NK-92 treated with Interleukin-12 subunit alpha and Interleukin-12 subunit beta, amount 100 ng/mL, for 24 hours (cell line): ENCODE measurements around the gene ITGB4.

Experiments
- DNase-seq: peaks from one replicate; lab custom pipeline; 2025; lab: John Stamatoyannopoulos, UW

The ITGB4 gene

DNA sequence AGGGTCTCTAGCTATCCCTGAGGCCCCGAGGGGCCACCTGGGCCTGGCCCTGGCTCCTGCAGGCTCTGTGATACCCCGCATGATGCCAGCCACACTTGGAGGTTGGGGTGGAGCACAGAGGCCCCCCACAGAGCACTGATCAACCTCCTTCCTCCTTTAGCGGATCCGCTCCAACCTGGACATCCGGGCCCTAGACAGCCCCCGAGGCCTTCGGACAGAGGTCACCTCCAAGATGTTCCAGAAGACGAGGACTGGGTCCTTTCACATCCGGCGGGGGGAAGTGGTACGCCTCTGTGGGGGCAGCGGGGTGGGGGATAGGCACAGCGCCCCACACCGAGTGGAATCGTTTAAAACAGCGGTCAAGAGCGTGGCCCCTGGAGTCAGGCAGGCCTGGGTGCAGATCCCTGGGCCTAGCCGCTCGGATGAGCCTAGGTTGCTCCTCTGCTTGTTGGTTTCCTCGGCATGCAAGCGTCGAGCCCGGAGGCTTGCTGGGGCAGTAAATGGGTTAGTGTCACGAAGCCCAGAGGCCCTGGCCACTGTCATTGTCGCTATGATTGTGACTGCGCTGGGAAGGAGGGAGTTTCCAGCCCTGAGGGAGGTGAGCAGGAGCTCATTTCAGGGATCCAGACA lies 9.9 kb downstream of the ITGB4 start:
- DNase-seq = no peak

DNA sequence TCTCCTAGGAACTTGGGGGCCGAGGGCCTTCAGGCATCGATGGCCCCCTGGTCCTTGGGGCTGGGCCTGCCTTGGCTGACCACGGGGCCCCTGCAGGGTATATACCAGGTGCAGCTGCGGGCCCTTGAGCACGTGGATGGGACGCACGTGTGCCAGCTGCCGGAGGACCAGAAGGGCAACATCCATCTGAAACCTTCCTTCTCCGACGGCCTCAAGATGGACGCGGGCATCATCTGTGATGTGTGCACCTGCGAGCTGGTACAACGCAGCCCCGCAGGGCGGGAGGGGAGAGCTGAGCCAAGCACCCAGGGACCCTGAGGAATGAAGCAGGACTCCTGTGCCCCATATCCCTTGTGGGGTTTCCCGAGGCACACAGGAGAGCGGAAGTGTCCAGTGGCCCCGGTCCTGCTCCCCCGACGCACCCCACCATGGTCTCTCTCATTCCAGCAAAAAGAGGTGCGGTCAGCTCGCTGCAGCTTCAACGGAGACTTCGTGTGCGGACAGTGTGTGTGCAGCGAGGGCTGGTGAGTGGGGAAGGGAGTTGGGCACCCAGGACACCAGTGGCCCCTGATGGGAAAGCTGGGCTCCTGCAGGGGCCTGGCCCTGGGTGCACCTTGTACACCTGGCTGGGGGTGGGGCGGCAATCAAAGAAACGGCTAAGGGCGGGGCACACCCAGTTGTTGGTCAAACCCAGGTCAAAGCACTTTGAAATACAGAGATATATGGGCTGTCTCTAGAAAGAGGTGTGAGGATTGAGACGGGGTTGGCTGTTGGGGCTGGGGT lies 10.6 kb downstream of the ITGB4 start:
- no peak for DNase-seq

GRCh38 chr17:75733471-75733870 lies 12.2 kb downstream of the ITGB4 start:
- no peak for DNase-seq

DNA sequence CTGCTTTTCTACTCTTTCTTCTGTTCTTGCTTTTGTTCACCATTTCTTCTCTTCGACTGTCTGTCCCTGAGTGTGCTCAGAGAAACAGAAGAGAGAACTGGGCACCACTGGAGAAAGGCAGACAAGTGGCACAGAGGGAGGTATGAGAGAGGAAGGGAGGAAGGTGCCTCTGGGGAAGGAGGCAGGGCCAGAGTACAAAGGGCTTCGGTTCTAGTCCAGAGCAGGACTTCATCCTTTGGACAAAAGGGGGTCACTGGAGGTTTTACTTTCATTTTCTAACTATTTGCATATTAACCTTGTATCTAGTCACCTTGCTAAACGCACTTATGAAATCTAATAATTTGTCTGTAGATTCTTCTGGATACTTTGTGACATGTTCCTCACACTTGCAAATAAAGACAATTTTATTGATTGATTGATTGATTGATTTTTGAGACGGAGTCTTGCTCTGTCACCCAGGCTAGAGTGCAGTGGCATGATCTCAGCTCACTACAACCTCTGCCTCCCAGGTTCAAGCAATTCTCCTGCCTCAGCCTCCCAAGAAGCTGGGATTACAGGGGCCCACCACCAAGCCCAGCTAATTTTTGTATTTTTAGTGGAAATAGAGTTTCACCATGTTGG lies 13.5 kb downstream of the ITGB4 start:
- no peak for DNase-seq

- no peak for DNase-seq
These were observed 15.0 kb downstream of the ITGB4 start for GRCh38 chr17:75736173-75736835.

- DNase-seq = no peak
These were observed 16.1 kb downstream of the ITGB4 start for GRCh38 chr17:75737133-75737962.

DNA sequence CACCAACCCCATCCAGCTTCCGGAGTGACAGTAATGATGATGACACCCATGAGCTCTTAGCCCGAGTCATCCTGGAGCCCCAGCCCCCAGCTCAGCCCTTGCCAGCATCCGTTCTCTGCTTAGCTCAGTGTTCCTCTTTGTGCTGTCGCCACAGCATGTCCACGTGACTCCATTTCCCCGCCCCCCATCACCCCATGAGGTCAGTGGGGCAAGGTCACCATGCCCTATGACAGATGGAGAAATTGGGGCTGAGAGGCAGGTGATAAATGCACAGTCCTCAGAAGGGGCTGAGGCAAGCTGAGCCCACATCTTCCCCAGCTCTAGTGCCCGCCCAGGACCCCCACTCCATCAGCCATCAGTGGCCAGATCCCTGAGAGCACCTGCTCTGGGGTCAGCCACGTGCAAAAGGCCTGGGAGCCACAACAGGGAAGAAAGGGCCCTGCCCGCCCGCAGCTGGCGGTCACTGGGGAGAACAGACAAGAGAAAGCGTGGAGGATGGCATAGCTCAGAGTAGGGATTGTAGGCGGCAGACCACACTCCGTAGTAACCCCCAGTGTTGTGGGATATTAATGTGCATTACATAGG lies 17.1 kb downstream of the ITGB4 start:
- DNase-seq = peak; percentile 61

DNA sequence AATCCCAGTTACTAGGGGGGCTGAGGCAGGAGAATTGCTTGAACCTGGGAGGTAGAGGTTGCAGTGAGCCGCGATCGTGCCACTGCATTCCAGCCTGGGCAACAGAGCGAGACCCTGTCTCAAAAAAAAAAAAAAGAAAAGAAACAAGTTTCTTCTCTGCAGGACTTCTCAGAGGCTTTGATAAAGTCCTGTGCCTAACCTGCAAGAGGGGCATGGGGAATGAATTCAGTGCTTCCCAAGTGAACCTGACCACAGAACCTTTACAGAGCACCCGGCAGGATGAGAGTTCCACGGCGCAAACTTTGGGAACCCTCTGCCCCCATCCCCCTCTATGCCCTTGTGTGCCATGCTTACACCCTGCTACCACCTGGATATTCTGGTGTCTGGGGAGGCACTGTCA lies 17.9 kb downstream of the ITGB4 start:
- DNase-seq = no peak

DNA sequence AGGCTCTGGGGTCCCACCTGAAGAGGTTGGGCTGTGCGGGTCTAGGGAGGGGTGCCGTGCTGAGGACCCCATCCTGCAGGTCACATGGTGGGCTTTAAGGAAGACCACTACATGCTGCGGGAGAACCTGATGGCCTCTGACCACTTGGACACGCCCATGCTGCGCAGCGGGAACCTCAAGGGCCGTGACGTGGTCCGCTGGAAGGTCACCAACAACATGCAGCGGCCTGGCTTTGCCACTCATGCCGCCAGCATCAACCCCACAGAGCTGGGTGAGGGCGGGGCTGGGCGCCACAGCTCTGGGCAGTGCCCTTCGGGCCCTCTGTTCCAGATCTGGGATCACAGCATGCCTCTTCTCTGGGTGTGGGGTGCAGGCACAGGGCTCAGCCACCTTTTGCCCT lies 18.5 kb downstream of the ITGB4 start:
- no peak for DNase-seq

GRCh38 chr17:75740215-75740614 lies 19.0 kb downstream of the ITGB4 start:
- no peak for DNase-seq

GRCh38 chr17:75740631-75741077 lies 19.4 kb downstream of the ITGB4 start:
- DNase-seq = no peak

GRCh38 chr17:75742337-75742736 lies 21.1 kb downstream of the ITGB4 start:
- no peak for DNase-seq

GRCh38 chr17:75743625-75744206 lies 22.5 kb downstream of the ITGB4 start:
- no peak for DNase-seq

DNA sequence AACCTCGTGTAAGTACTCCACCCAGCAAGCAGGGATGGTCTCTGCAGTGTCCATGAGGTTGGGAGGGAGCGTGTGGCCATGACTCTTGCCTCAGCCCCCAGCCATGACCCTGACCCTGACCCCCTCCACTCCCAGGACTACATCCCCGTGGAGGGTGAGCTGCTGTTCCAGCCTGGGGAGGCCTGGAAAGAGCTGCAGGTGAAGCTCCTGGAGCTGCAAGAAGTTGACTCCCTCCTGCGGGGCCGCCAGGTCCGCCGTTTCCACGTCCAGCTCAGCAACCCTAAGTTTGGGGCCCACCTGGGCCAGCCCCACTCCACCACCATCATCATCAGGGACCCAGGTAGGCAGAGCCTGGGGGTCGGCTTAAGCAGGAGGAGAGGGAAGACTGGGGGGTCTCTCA lies 27.4 kb downstream of the ITGB4 start:
- DNase-seq = no peak

- DNase-seq = peak; percentile 73
These were observed 28.5 kb downstream of the ITGB4 start for GRCh38 chr17:75749545-75750389.

GRCh38 chr17:75750661-75751423 lies 29.6 kb downstream of the ITGB4 start:
- DNase-seq = no peak

GRCh38 chr17:75751676-75752404 lies 30.6 kb downstream of the ITGB4 start:
- DNase-seq = no peak

DNA sequence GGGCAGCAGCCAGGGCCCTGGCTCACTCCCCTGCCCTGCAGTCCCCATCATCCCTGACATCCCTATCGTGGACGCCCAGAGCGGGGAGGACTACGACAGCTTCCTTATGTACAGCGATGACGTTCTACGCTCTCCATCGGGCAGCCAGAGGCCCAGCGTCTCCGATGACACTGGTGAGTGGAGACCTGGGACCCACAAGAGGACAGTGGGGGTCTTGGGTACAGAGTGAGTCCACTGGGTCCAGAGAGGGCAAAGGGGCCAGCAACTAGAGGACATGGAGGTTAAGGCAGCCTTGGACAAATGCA lies 31.1 kb downstream of the ITGB4 start:
- DNase-seq = no peak
